HG02885 (cell line): ENCODE measurements around the gene COL27A1.

Experiments
- ATAC-seq: cut with Tn5 transposase; IDR thresholded peaks from one replicate; pipeline ENCODE4 v1.9.1; 2021; ENCODE audit warnings: mild to moderate bottlenecking; ENCODE audit not compliant: unreplicated experiment, poor library complexity

Gene COL27A1

GRCh38 chr9:114290561-114290986 is 135.2 kb downstream of the COL27A1 start:
- ATAC-seq = no peak

GRCh38 chr9:114291064-114291474 is 135.7 kb downstream of the COL27A1 start:
- no peak for ATAC-seq

GRCh38 chr9:114291886-114292590 is 136.7 kb downstream of the COL27A1 start:
- no peak for ATAC-seq

GRCh38 chr9:114294664-114295063 is 139.3 kb downstream of the COL27A1 start:
- ATAC-seq = no peak

- no peak for ATAC-seq
These were observed 141.0 kb downstream of the COL27A1 start for GRCh38 chr9:114296338-114296737.

GRCh38 chr9:114299286-114300152 is 144.2 kb downstream of the COL27A1 start:
- ATAC-seq = no peak

GRCh38 chr9:114300153-114300845 is 145.0 kb downstream of the COL27A1 start:
- no peak for ATAC-seq

GRCh38 chr9:114300846-114301797 is 145.8 kb downstream of the COL27A1 start:
- no peak for ATAC-seq

- ATAC-seq = no peak
These were observed 146.6 kb downstream of the COL27A1 start for GRCh38 chr9:114301798-114302565.

- ATAC-seq = no peak
These were observed 147.4 kb downstream of the COL27A1 start for GRCh38 chr9:114302727-114303126.

GRCh38 chr9:114303571-114303970 is 148.2 kb downstream of the COL27A1 start:
- no peak for ATAC-seq

- ATAC-seq = no peak
These were observed 148.6 kb downstream of the COL27A1 start for GRCh38 chr9:114303977-114304376.

- ATAC-seq = no peak
These were observed 149.3 kb downstream of the COL27A1 start for GRCh38 chr9:114304416-114305188.

GRCh38 chr9:114307899-114308267 is 152.5 kb downstream of the COL27A1 start:
- ATAC-seq = no peak

- no peak for ATAC-seq
These were observed 153.1 kb downstream of the COL27A1 start for GRCh38 chr9:114308361-114308950.

GRCh38 chr9:114309096-114309495 is 153.8 kb downstream of the COL27A1 start:
- ATAC-seq = no peak

- ATAC-seq = no peak
These were observed 155.4 kb downstream of the COL27A1 start for GRCh38 chr9:114310471-114311450.
